HG02642 (cell line): ENCODE data around the gene SOHLH1.
"Not testable (repeated sequence)": the region's sequence is repeated elsewhere in the genome, so short reads cannot be mapped to it uniquely, and the experiment has no call there.

Source experiments
- ATAC-seq: cut with Tn5 transposase; IDR thresholded peaks from one replicate; pipeline ENCODE4 v1.9.1; 2021; ENCODE audit warnings: mild to moderate bottlenecking; ENCODE audit not compliant: unreplicated experiment, poor library complexity

The SOHLH1 gene

GRCh38 chr9:135687216-135687615 lies 12.1 kb downstream of the SOHLH1 start:
- no peak for ATAC-seq

GRCh38 chr9:135684691-135685090 lies 14.6 kb downstream of the SOHLH1 start:
- no peak for ATAC-seq

- ATAC-seq: no peak
Measured at GRCh38 chr9:135683401-135684034, 15.8 kb downstream of the SOHLH1 start.

GRCh38 chr9:135681161-135681560 lies 18.1 kb downstream of the SOHLH1 start:
- ATAC-seq: no peak

GRCh38 chr9:135680056-135680455 lies 19.2 kb downstream of the SOHLH1 start:
- no peak for ATAC-seq

- no peak for ATAC-seq
Measured at GRCh38 chr9:135678236-135679017, 20.9 kb downstream of the SOHLH1 start.

- ATAC-seq: no peak
Measured at GRCh38 chr9:135677641-135678168, 21.6 kb downstream of the SOHLH1 start.

- no peak for ATAC-seq
Measured at GRCh38 chr9:135676891-135677290, 22.4 kb downstream of the SOHLH1 start.

- ATAC-seq: no peak
Measured at GRCh38 chr9:135674977-135675376, 24.3 kb downstream of the SOHLH1 start.

GRCh38 chr9:135673941-135674340 lies 25.3 kb downstream of the SOHLH1 start:
- no peak for ATAC-seq

GRCh38 chr9:135672786-135673185 lies 26.5 kb downstream of the SOHLH1 start:
- not testable (repeated sequence) for ATAC-seq

GRCh38 chr9:135671591-135672041 lies 27.7 kb downstream of the SOHLH1 start:
- no peak for ATAC-seq

- no peak for ATAC-seq
Measured at GRCh38 chr9:135670721-135671590, 28.3 kb downstream of the SOHLH1 start.

GRCh38 chr9:135669616-135670285 lies 29.5 kb downstream of the SOHLH1 start:
- no peak for ATAC-seq

GRCh38 chr9:135669018-135669417 lies 30.3 kb downstream of the SOHLH1 start:
- not testable (repeated sequence) for ATAC-seq

GRCh38 chr9:135667463-135668001 lies 31.7 kb downstream of the SOHLH1 start:
- ATAC-seq: no peak

GRCh38 chr9:135666534-135667462 lies 32.5 kb downstream of the SOHLH1 start:
- ATAC-seq: no peak

GRCh38 chr9:135665795-135666189 lies 33.5 kb downstream of the SOHLH1 start:
- ATAC-seq: no peak
